Measurements from ENCODE around the gene FCF1.

The FCF1 gene

DNA sequence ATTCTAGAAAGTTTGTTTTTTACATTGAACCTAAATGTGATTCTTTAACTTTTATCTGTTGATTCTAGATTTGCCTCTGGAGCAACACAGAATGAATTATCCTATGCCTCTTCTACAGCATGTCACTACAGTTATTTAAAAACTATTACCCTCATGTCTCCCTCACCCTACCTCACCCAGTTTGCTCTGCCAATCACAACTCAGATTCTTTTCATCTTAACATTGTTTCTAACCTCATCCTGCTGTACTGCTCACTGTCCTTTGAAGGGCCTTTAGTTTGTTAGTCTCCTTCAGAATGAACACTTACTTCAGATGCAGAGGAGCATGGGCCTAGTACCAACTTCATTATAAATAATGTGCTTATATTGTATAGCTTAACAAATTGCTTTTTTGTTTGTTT is 71.7 kb downstream of the FCF1 start:
- DNase-seq, result no peak

- no peak for DNase-seq
These were observed 72.2 kb downstream of the FCF1 start for GRCh38 chr14:74785056-74785613.

DNA sequence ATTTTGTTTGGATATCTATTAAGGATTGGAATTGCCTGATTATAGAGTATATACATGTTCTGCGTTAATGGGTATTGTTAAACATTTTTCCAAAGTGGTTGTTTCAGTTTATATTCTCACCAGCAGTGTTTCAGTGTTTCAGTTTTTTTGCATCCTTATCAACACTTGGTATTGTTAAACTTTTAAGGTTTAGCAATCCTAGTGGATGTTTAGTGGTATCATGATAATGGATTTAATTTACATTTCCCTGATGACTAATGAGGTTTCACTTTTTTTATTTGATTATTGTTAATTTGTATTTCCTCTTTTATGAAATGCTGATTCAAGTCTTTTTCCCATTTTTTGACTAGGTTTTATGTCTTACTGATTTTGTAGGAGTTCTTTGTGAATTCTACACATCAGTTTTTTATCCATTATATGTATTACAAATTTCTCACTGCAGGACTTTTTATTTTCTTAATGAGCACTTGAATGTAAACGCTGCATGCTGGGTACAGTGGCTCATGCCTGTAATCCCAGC is 73.9 kb downstream of the FCF1 start:
- no peak for DNase-seq

All from NCI-H1092 (cell line).